GM18517 (cell line): Measurements from ENCODE around the gene PCCA.

Experiments used
- ATAC-seq: cut with Tn5 transposase; IDR thresholded peaks from one replicate; pipeline ENCODE4 v1.9.1; 2021; ENCODE audit warnings: mild to moderate bottlenecking, moderate library complexity; ENCODE audit not compliant: unreplicated experiment

PCCA gene

DNA sequence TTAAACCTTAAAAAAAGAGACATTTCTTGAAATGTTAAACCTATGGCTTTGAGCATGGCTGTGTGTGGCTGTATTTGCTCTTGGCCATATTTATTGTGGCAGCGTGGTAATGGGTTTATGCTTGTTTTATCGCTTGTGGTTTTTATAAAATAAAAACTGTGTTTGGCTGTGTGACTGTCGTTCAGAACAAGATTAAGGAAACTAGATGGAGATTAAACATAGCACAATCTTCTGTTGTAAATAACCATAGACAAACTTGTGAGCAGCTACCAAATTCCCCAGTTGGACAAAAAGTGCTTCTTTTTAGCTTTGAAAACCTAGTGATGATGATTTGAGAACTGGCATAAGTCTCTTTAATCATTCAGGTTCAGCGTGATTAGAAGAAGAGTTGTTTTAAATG, 308.7 kb downstream of the PCCA start:
- no peak for ATAC-seq

DNA sequence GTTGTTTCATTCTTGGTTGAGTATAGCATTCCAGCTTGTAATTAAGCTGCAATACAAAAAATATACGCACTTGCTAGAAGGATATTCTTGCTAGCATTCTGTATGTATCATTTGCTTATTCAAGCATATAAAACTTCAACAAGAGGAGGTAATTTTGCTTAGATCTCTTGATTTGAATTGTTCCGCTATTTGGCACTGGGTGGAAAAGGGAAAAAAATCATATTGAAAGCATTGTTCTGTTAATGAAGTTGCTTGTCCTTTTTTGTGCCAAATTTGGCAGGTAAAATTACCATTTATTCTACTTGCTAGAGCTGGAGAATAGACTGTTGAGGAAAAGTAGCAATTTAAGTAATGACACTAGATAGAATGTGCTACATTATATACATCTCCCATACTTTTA, 309.5 kb downstream of the PCCA start:
- ATAC-seq: no peak

DNA sequence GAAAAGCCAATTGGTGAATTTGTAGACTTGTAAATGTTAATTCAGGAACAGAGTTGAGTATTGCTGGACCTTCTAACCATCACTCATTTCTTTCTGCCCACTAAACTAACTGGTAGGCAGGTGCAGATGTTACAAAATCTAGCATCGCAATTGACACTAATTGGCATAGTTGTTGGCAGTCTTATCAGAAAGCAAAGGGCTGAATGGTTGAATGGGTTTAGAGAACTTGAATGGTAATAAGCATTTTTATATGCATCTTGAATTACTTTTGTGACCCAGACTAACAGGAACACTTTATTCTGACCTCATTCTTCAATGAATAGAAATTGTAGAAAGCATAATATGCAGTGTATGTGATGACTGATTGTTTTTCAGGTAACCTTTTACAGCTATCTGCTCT, 310.6 kb downstream of the PCCA start:
- ATAC-seq: no peak

DNA sequence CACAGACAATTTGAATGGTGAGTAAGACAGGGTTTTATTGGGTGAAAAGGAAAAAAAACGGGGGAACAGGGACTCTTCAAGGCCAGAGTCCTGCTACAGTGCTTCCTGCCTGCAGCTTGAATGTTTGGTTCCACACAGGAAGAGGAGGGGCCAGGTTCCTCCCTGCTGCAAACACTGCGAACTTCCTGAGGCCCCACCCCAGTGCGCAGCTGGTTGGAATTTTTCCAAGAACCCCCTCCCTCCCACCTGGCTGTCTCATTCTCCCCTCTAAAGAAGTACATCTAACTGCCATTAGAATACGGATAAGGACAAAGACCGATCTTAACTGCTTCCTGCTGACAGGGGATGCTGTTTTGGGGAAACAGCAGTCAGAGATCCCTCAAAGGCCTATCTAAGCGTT, 314.8 kb downstream of the PCCA start:
- no peak for ATAC-seq

DNA sequence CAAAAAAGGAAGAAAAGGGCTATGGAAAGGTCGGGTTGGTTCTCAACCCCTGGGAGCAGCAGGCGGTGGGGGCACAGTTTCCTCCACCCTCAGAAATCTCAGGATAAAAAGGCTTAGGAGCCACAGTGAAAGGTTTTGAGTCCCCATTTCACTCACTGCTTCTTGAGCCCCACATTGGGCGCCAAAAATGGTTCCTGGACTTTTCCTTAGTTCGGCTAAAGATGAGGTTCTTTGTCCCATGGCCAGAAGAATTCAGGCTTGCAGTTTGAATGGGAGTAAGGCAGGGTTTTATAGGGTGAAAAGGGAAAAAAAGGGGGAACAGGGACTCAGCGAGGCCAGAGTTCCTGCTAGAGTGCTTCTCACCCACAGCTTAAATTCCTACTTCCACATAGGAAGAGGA, 320.2 kb downstream of the PCCA start:
- ATAC-seq: no peak

DNA sequence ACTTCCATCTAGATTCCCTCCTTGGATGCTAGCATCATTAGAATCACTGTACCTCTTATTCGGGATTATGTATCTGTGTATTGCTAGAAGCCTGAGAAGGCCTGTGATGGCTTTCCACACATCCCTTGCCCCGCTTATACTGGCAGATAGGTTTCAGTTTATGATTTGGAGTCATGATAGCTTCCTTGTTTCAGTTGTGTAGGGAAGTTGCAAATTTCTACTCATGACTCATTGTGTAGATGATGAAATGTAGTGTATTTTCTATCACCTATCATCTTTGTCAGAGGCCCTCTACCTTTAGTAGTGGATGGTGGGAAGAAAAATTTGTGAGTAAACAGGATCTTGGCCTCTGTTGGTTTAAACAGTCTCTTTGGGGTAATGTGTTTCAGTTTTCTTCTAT, 334.5 kb downstream of the PCCA start:
- ATAC-seq: no peak

DNA sequence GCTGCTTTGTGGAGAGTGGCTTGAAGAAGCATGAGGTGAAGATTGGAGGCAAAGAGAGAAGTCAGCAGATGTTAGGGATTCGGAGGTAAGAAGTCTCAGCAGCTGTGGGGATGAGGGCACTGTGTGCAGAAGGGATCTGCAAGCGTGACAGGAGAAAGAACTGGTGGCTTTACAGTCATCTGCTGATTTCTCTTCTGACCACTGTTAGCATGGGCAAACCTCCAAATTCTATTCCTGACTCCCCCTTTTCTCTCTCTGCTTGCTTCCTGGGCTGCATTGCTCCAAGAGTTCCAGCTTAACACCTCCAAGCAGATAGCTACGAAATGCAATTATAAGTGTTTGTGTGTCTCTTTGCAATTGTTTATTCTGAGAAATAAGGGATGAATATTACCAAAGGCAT, 340.1 kb downstream of the PCCA start:
- no peak for ATAC-seq

DNA sequence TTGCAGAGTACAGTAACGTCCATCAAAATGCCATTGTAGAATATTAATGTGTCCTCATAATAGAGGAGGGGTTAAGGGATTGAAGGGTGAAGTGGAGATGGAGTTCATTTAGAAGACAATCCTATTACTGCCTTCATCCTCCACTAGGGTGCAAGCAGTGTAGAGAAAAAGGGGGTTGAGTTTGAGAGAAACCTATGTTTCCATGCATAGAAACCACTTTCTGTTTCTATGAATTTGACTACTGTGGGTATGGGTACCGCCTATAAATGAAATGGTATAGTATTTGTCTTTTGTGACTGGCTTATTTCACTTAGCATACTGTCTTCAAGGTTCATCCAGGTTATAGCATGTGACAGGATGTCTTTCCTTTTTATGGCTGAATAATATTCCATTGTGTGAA, 343.7 kb downstream of the PCCA start:
- ATAC-seq: no peak

DNA sequence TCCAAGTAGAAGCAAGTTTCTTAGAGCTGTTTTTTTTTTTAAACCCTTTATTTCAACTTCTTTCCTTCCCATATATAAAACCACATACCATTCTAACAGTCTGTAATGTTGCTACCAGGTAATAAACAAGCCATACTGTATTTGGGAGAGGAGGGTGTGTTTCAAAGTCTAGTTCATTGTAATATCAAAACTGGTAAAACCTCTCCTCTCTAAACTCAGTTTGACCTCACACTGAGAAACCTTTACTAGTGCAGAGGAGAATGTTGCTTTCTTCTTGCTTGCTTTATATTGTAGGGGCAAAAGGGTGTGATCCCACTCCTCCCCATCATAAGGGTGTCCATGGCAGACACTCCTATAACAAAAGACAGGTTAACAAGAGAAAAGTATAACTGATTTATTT, 344.6 kb downstream of the PCCA start:
- no peak for ATAC-seq

DNA sequence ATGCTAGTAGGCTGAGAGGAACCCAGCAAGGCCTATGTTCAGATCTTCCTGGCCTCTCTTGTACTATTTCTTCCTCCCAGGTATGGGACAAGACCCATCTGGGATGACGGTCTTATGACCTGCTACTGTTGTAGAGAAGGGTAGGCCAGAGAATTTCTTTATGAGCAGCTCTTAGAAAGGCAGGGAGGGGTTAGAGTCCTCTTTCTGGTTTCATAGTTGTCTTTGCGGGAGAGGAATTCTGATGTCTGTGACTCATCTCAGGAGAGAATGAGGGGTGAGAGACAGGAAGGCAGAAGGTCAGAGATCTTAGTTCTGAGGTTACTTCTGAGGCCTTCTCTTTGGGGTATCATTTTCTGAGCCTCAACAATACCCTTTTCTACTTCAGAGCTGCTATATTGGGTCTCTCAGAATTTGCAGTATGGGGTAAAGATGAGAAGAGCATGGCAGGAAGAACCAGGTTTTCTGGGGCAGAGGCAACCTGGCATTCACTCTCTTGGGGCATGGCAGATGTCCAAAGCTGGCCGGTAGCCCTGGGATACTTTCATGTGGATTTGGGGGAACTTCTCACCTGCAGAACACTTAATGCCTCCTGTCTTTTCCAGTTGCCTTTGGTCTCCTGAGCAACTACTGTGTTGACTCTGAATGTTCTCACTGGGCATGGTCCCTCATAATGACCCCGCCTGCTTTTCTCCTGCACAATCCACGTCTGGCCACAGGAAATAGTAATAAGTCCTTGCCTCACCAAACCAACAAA, 345.3 kb downstream of the PCCA start:
- ATAC-seq: peak; percentile 77

DNA sequence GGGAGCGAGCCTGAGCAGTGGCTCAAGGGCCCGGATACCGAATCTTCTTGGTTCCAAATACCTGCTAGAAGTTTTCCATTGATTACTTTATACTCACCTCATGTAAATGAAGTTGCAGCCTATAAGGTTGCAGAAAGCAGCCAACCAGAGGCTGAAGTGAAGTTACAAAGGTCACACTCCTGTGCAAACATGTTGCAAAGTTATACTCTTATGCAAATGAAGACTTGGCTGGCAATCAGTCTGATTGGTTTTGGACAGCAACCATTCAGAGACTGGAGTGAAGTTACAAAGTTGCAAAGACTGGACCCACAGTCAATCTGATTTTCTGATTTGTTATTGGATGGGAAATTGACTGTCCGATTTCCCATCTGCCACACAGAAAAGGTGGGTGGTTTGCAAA, 347.2 kb downstream of the PCCA start:
- no peak for ATAC-seq

DNA sequence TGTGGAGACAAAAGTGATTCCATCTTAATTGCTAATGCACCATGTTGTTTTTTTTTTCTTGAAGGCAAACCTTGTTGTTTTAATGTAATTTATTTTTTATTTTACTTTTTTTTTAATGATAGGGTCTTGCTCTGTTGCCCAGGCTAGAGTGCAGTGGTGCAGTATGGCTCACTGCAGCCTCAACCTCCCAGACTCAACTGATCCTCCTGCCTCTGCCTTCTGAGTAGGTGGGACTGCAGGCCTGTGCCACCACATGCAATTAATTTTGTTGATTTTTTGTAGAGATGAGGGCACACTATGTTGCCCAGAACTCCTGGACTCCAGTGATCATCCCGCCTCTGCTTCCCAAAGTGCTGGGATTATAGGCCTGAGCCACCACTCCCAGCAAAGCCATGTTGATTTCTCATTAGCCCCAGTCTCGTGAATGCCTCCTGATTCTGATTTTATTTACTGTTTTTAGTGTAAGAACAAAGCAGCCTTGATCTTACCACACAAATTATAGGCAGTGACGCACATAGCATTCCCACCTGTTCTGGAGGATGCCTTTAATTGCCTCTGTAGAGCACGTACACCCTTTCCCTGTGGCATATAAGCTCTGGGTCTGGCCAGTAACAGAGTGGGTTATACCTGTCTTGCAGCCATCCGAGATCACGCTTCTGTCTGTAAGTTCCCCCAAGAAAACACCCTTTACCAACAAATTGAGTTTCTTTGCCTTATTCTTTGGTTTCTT, 349.3 kb downstream of the PCCA start:
- no peak for ATAC-seq

DNA sequence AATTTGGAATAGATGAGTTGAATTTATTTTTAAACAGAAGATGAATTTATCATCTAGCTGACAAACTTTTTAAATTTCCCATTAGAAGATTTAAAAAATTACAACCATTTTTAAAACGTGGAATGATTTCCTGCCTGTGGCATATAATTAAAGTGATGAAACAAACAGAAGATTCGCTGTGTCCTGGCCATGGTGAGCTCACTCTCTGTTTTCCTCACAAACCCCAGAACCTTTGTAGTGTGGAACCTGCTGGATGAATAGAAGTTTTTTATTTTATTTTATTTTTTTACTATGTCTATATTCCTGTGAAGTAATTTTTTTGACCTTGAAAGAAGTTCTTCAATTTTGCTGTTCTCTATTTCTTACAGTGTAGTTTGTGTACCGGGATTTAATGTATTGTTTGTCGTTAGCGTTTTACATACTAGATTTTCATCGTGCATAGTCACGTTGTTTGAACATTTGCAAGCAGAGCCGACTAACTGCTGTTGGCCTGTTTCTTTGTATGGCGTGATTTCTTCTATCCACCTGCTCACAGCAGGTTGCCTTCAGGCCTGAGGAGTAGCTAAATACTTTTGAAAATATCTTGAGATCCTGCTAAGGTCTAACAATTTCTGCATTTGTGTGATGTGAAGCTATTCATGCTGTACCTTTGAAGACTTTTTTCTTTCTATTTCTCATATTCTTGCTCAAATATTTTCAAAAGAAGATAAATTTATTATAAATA, 350.5 kb downstream of the PCCA start:
- ATAC-seq: no peak

DNA sequence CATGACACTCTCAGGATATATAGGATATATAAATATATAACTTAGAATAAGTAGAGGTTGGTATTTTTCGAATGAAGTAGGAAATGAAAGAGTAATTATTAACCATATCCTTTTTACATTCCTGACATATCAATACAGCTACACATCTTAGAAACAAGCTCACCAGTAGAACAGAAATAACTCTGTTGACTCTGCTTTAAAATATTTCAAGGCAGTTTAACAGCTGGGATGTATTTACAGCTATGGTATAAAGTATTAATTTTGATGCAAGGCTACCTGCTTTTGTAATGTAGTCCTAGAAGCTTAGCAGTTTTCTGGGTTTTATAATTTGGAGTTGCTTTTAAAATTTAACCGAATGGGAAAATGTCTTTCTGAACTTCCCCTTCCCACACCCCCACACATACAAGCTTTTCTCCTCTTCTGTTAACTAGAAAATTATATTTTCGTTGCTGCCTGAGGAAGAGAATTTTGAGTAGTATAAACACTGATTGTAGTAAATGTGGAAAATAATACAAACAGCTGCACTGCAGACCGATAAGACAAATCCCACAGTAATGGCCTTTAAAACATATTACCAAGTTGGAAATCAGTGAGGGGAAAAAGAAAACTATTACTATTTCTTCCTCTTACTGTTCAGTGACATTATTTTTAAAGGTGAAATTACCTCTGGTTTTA, 352.0 kb downstream of the PCCA start:
- ATAC-seq: no peak

DNA sequence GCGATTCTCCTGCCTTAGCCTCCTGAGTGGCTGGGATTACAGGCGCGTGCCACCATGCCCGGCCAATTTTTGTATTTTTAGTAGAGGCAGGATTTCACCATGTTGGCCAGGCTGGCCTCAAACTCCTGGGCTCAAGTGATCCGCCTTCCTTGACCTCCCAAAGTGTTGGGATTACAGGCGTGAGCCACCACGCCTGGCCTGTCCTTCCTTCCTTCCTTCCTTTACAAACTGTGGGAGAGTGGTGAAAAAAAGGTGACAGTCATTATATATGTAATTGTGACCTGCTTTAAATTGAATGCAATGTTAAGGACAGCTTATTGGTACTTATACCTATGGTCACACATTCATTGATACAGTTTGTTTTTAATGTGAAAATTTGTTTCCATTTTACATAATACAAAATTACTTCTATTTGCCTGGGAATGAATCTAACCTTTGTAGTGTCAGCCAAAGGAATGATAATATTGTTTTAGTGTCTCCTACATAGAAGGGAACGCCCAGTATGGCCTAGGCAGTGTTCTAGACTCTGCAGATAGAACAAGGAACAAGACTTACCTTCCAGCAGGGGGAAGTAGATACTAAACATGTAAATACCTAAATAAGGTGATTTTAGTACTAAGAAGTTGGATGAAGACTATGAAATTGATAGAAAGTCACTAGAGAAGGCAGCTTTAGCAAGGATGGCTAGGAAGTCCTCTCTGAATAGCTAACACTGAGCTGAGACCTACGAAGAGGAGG, 353.4 kb downstream of the PCCA start:
- ATAC-seq: no peak

DNA sequence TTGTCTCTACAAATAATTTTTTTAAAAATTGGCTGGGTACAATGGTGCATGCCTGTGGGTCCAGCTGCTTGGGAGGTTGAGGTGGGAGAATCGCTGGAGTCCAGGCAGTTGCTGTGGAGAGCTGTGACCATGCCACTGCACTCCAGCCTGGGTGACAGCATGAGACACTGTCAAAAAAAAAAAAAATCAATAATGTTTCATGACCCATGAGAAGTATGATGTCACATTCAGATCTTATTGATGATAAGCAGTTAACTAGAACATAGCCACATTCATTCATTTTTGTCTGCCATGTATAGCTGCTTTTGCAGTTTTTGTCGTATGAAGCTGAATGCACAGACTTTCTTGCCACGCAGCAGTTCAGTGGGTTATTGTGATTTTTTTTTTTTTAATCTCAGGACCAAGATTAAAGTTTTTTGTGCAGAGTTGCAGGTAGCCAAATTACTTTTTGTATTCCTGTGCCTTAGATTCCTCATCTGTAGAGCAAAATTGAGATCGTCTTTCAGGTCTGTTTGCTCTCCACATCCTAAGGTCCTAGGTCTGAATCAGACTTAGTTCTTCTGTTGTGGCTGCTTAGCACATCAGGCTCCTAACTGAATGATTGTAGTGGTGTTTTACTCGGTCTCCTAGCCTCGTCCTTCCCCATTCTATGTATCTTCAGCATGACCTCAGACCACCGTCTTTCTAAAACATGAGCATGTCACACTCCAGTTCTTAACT, 354.5 kb downstream of the PCCA start:
- ATAC-seq: no peak

DNA sequence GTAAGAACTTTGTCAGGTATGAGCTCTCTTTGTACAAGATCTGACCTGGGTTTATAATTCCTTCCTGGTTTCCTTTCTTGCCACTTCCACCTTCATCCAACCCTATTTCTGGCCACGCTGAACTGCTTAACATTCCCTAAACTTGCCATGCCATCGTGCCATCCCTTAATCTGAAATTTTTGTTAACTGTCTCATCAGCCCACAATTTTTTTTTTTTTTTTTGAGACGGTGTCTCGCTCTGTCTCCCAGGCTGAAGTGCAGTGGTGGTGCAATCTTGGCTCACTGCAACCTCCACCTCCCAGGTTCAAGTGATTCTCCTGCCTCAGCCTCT, 355.1 kb downstream of the PCCA start:
- no peak for ATAC-seq

DNA sequence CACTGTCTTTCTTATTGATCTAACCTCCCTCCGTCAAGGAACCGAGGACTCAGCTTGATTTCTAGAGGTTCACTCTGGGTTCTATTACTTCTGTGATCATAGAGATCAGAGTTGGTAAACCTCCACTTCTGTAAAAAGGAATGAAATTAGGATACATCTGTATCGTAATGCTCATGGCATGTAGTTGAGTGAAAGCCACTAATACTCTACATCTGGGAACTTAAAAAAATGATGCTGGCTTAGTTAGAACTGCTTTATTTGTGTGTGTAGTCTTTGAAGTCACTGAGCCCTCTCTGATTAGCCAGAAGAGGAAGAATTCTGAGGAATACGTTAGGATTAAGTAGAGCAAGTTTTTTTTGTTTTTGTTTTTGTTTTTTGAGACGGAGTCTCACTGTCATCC, 358.9 kb downstream of the PCCA start:
- ATAC-seq: no peak

DNA sequence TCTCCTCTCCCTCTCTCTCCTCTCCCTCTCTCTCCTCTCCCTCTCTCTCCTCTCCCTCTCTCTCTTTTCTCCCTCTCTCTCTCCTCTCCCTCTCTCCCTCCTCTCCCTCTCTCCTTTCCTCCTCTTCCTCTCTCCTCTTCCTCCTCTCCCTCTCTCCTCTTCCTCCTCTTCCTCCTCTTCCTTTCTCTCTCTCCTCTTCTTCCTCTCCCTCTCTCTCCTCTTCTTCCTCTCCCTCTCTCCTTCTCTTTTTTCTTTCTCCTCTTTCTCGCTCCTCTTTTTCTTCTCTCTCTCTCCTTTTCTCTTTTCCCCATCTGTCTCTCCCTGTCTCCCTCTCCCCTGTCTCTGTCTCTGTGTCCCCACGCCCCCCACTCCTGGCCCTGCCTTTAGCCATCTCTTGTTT, 363.0 kb downstream of the PCCA start:
- no peak for ATAC-seq

DNA sequence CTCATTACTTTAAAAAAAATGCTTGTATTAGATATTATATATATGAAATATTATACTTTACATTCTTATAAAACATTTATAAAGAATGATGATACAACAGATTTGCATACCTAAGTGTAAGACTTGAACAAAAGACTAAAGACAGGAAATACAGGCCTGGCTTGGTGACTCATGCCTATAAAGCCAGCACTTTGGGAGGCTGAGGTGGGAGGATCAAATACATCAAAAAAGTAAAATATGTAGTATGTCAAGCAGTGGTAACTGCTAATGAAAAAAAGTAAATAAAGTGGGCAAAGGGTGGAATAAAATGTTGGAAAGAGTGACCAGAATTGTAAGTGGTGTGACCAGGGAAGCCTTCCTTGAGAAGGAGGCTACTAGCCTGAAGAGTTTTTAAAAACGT, 366.0 kb downstream of the PCCA start:
- ATAC-seq: no peak
